ENCODE results near the gene NME4. TPM values are rescaled to one million over a fixed set of nuclear protein-coding genes. Genes with fewer than 3 reads are reported as not detected.
A peak's percentile ranks its signal among the peaks of the same experiment; 100 is the strongest.

The NME4 gene
- total and polyA plus RNA-seq, 2 donors (not counting 1 experiment from before 2014, with no cell fraction given) = 71.7 to 121 TPM

GRCh38 chr16:398561-399339 lies 1.8 kb downstream of the NME4 start:
- H3K36me3 ChIP-seq (ENCODE audit: control insufficient read depth, insufficient read depth, low read length) = peaks cover 8% of the 10 kb centered on the region
- H3K4me2 ChIP-seq (ENCODE audit: extremely low read depth, insufficient read depth, low read length) = no peak overlapping the region

GRCh38 chr16:399340-400019 lies 2.5 kb downstream of the NME4 start:
- TF ChIP-seq CTCF (conservative IDR thresholded peaks at IDR 0.05 in 1 of 2, IDR thresholded peaks at IDR 0.05 in 1 of 2; ENCODE audit: low read depth in 1 of 2, low read length in 2 of 2) = no peak
- TF ChIP-seq EZH2 (IDR thresholded peaks at IDR 0.05; ENCODE audit: low read length, missing control alignments) = no peak
- Histone ChIP-seq H3K36me3 (ENCODE audit: control insufficient read depth, insufficient read depth, low read length) (peaks cover 8% of the 10 kb centered on the region), H3K9me3 (ENCODE audit: control insufficient read depth, insufficient read depth, low read depth, low read length) (no peaks in the 10 kb centered on the region), H2AFZ (ENCODE audit: low read length) (no peak overlapping the region), H3K4me2 (ENCODE audit: extremely low read depth, insufficient read depth, low read length) (no peak overlapping the region), H3K27ac (ENCODE audit: insufficient read depth, low read length) (no peak overlapping the region), H3K79me2 (ENCODE audit: control insufficient read depth, insufficient read depth, low read length) (peaks cover 1% of the 10 kb centered on the region), H3K27me3 (ENCODE audit: control insufficient read depth, insufficient read depth, low read length) (no peaks in the 10 kb centered on the region), H3K4me1 (ENCODE audit: control insufficient read depth, extremely low read depth, insufficient read depth, low read length) (peaks cover 2% of the 10 kb centered on the region), H3K9ac (ENCODE audit: insufficient read depth, low read length) (no peak overlapping the region), H4K20me1 (ENCODE audit: control insufficient read depth, extremely low read depth, insufficient read depth, low read length) (no peaks in the 10 kb centered on the region), H3K4me3 (replicated peaks in 1 of 4; ENCODE audit: control extremely low read depth in 1 of 4, insufficient read depth in 1 of 4, low read depth in 3 of 4, low read length in 4 of 4) (no peak overlapping the region)
- no peak for DNase-seq (ENCODE audit: low read depth in 2 of 2)

More at GRCh38 chr16:398561-399339, 1.8 kb downstream of the NME4 start:
- Histone ChIP-seq H3K4me1 (ENCODE audit: control insufficient read depth, extremely low read depth, insufficient read depth, low read length) (peaks cover 2% of the 10 kb centered on the region), H3K27ac (ENCODE audit: insufficient read depth, low read length) (no peak overlapping the region), H3K9me3 (ENCODE audit: control insufficient read depth, insufficient read depth, low read depth, low read length) (no peaks in the 10 kb centered on the region), H3K27me3 (ENCODE audit: control insufficient read depth, insufficient read depth, low read length) (no peaks in the 10 kb centered on the region), H4K20me1 (ENCODE audit: control insufficient read depth, extremely low read depth, insufficient read depth, low read length) (no peaks in the 10 kb centered on the region), H3K4me3 (replicated peaks in 1 of 4; ENCODE audit: control extremely low read depth in 1 of 4, insufficient read depth in 1 of 4, low read depth in 3 of 4, low read length in 4 of 4) (no peak overlapping the region), H3K9ac (ENCODE audit: insufficient read depth, low read length) (no peak overlapping the region), H2AFZ (ENCODE audit: low read length) (no peak overlapping the region), H3K79me2 (ENCODE audit: control insufficient read depth, insufficient read depth, low read length) (peaks cover 1% of the 10 kb centered on the region)
- no peak for TF ChIP-seq CTCF (conservative IDR thresholded peaks at IDR 0.05 in 1 of 2, IDR thresholded peaks at IDR 0.05 in 1 of 2; ENCODE audit: low read depth in 1 of 2, low read length in 2 of 2)
- TF ChIP-seq EZH2 (IDR thresholded peaks at IDR 0.05; ENCODE audit: low read length, missing control alignments) = no peak
- no peak for DNase-seq (ENCODE audit: low read depth in 2 of 2)

- TF ChIP-seq EZH2 (IDR thresholded peaks at IDR 0.05; ENCODE audit: low read length, missing control alignments) = no peak
- Histone ChIP-seq H3K27me3 (ENCODE audit: control insufficient read depth, insufficient read depth, low read length) (no peaks in the 10 kb centered on the region), H3K27ac (ENCODE audit: insufficient read depth, low read length) (no peak overlapping the region), H3K4me1 (ENCODE audit: control insufficient read depth, extremely low read depth, insufficient read depth, low read length) (peaks cover 2% of the 10 kb centered on the region), H3K9ac (ENCODE audit: insufficient read depth, low read length) (no peak overlapping the region), H3K9me3 (ENCODE audit: control insufficient read depth, insufficient read depth, low read depth, low read length) (no peaks in the 10 kb centered on the region), H3K79me2 (ENCODE audit: control insufficient read depth, insufficient read depth, low read length) (peaks cover 1% of the 10 kb centered on the region), H2AFZ (ENCODE audit: low read length) (no peak overlapping the region), H3K4me2 (ENCODE audit: extremely low read depth, insufficient read depth, low read length) (peak overlapping the region; percentile 69), H3K36me3 (ENCODE audit: control insufficient read depth, insufficient read depth, low read length) (peaks cover 8% of the 10 kb centered on the region), H3K4me3 (replicated peaks in 1 of 4; ENCODE audit: control extremely low read depth in 1 of 4, insufficient read depth in 1 of 4, low read depth in 3 of 4, low read length in 4 of 4) (peak overlapping the region in 3 of 4 experiments; percentile 71 to 85 (median 84)), H4K20me1 (ENCODE audit: control insufficient read depth, extremely low read depth, insufficient read depth, low read length) (no peaks in the 10 kb centered on the region)
- DNase-seq (ENCODE audit: low read depth in 2 of 2) = no peak
These were observed 3.1 kb downstream of the NME4 start for GRCh38 chr16:400061-400591.
